PFSK-1 (cell line): Measurements from ENCODE around the gene NAA40.

Source experiments
- FOXP2 ChIP-seq: optimal IDR thresholded peaks from 2 replicates; pipeline ENCODE3; 2011; ENCODE audit warnings: borderline replicate concordance, control low read depth, inconsistent platforms; ENCODE audit not compliant: insufficient read depth; ENCODE audit errors: extremely low read length, extremely low read depth
- POLR2AphosphoS5 ChIP-seq: IDR thresholded peaks from 2 replicates; pipeline ENCODE4 v1.6.1; 2012; ENCODE audit warnings: low read depth, mild to moderate bottlenecking, control low read depth, low read length, moderate library complexity
- REST ChIP-seq, 2 experiments: IDR thresholded peaks; 2 replicates each; pipeline versions ENCODE4 v1.6.1 to v1.8.0; 2011 to 2012; ENCODE audit warnings: low read depth in 2 of 2, low read length in 2 of 2, control low read depth in 1 of 2, inconsistent platforms in 1 of 2, mild to moderate bottlenecking in 1 of 2, moderate library complexity in 1 of 2; ENCODE audit not compliant: insufficient read depth in 1 of 2
- SIN3A ChIP-seq: IDR thresholded peaks from 2 replicates; pipeline ENCODE4 v1.6.1; 2012; ENCODE audit warnings: mild to moderate bottlenecking, low read length, moderate library complexity, borderline replicate concordance; ENCODE audit not compliant: insufficient read depth
- TAF1 ChIP-seq: IDR thresholded peaks from 2 replicates; pipeline ENCODE4 v1.6.1; 2012; ENCODE audit warnings: low read length, control low read depth, borderline replicate concordance; ENCODE audit not compliant: insufficient read depth

GRCh38 chr11:63903884-63904283, 34.9 kb upstream of the NAA40 start:
- TF ChIP-seq SIN3A (no peak), POLR2AphosphoS5 (no peak), REST (IDR thresholded peaks at IDR 0.05; ENCODE audit: insufficient read depth in 1 of 2, low read depth in 2 of 2, low read length in 2 of 2) (no peak), TAF1 (no peak), FOXP2 (no peak)
